HepG2 (cell line): ENCODE data around the gene APOA1. TPM values are rescaled to one million over a fixed set of nuclear protein-coding genes. Genes with fewer than 3 reads are reported as not detected.

Experiments
- ADNP ChIP-seq: sonication (generic); formaldehyde crosslinking; IDR thresholded peaks from 2 replicates; pipeline ENCODE4 v1.4.0; 2020; ENCODE audit warnings: missing genetic modification reagents
- HMG20B ChIP-seq: conservative IDR thresholded peaks from 2 replicates; pipeline ENCODE4 v1.6.1; 2016; ENCODE audit warnings: missing genetic modification reagents, missing compliant biosample characterization
- MIER2 ChIP-seq: IDR thresholded peaks from 2 replicates; pipeline ENCODE4 v1.6.1; 2016; ENCODE audit warnings: missing biosample characterization, missing genetic modification reagents
- PTBP1 ChIP-seq: fragments of 200-400 bp; formaldehyde crosslinking; IDR thresholded peaks from 2 replicates; pipeline ENCODE4 v1.6.1; 2018; ENCODE audit warnings: low read length, low read depth; ENCODE audit not compliant: poor library complexity, severe bottlenecking
- SOX13 ChIP-seq, 3 experiments: fragments of 450-650 bp in 1 of 3; sonication (generic) in 1 of 3; formaldehyde crosslinking in 1 of 3; IDR thresholded peaks in 2 of 3; conservative IDR thresholded peaks in 1 of 3; 2 replicates each; pipeline versions ENCODE4 v1.5.0 to v1.6.1; 2016 to 2020; ENCODE audit warnings: antibody characterized with exemption in 1 of 3, mild to moderate bottlenecking in 1 of 3, missing compliant biosample characterization in 1 of 3, missing genetic modification reagents in 1 of 3, moderate library complexity in 1 of 3
- ZNF234 ChIP-seq: sonication (generic); formaldehyde crosslinking; conservative IDR thresholded peaks from 2 replicates; pipeline ENCODE4 v1.5.1; 2020; ENCODE audit warnings: mild to moderate bottlenecking, missing genetic modification reagents
- ZNF3 ChIP-seq: IDR thresholded peaks from 2 replicates; pipeline ENCODE4 v1.7.0; 2017; ENCODE audit warnings: inconsistent platforms
- ZNF337 ChIP-seq: sonication (generic); formaldehyde crosslinking; IDR thresholded peaks from 2 replicates; pipeline ENCODE4 v1.5.1; 2020; ENCODE audit warnings: missing genetic modification reagents, low read depth, mild to moderate bottlenecking, borderline replicate concordance
- ZNF383 ChIP-seq: sonication (generic); formaldehyde crosslinking; IDR thresholded peaks from 2 replicates; pipeline ENCODE4 v1.4.0; 2020; ENCODE audit warnings: missing genetic modification reagents, mild to moderate bottlenecking, borderline replicate concordance
- ZNF430 ChIP-seq: sonication (generic); formaldehyde crosslinking; IDR thresholded peaks from 2 replicates; pipeline ENCODE4 v1.9.0; 2021; ENCODE audit warnings: mild to moderate bottlenecking, missing genetic modification reagents
- ZNF446 ChIP-seq: sonication (generic); formaldehyde crosslinking; IDR thresholded peaks from 2 replicates; pipeline ENCODE4 v1.5.0; 2020; ENCODE audit warnings: mild to moderate bottlenecking, missing genetic modification reagents
- ZNF776 ChIP-seq: sonication (generic); formaldehyde crosslinking; IDR thresholded peaks from 2 replicates; pipeline ENCODE4 v1.4.0; 2020; ENCODE audit warnings: mild to moderate bottlenecking, missing genetic modification reagents
- ZNF780A ChIP-seq: sonication (generic); formaldehyde crosslinking; IDR thresholded peaks from 2 replicates; pipeline ENCODE4 v1.8.0; 2022; ENCODE audit warnings: mild to moderate bottlenecking, missing genetic modification reagents, moderate library complexity
- polyA plus RNA-seq, 8 experiments: library from polyadenylated mRNA; depleted of rRNA in 3 of 8; stranded (reverse) in 7 of 8; unstranded in 1 of 8; fragments of >200 nt; fragmentation: Illumina TruSeq in 4 of 8; extraction: Trizol in 4 of 8; gene quantifications; 2 replicates each; pipeline versions ENCODE4 v1.2.1 to v1.2.3, GENCODE V29; 2011 to 2016; ENCODE audit warnings: low read depth in 4 of 8, missing spikeins in 1 of 8, mixed read lengths in 1 of 8; ENCODE audit not compliant: insufficient read depth in 1 of 8
- total RNA-seq, 5 experiments: library from RNA; depleted of rRNA; stranded (reverse); fragments of >200 nt; fragmentation: Illumina TruSeq; extraction: Trizol; gene quantifications; 2 replicates each; pipeline ENCODE4 v1.2.3, GENCODE V29; 2016; ENCODE audit warnings: low read depth in 1 of 5
- TF ChIP-seq, protein P1 (sequence below): sonication (generic); formaldehyde crosslinking; conservative IDR thresholded peaks from 2 replicates; pipeline ENCODE4 v1.4.0; 2020; ENCODE audit warnings: missing genetic modification reagents
- TF ChIP-seq, protein P2 (sequence below): sonication (generic); formaldehyde crosslinking; IDR thresholded peaks from 2 replicates; pipeline ENCODE4 v1.4.0; 2020; ENCODE audit warnings: missing genetic modification reagents
- TF ChIP-seq, protein P3 (sequence below): sonication (generic); formaldehyde crosslinking; IDR thresholded peaks from 2 replicates; pipeline ENCODE4 v1.4.0; 2020; ENCODE audit warnings: missing genetic modification reagents, borderline replicate concordance
- TF ChIP-seq, protein P4 (sequence below): sonication (generic); formaldehyde crosslinking; IDR thresholded peaks from 2 replicates; pipeline ENCODE4 v1.9.0; 2021; ENCODE audit warnings: missing genetic modification reagents, mild to moderate bottlenecking, borderline replicate concordance
- TF ChIP-seq, protein P5 (sequence below): sonication (generic); formaldehyde crosslinking; IDR thresholded peaks from 2 replicates; pipeline ENCODE4; 2020; ENCODE audit warnings: missing genetic modification reagents, mild to moderate bottlenecking, borderline replicate concordance

APOA1 gene
- total and polyA plus RNA-seq, 2 of the 13 experiments (the other 11 are each of a cell fraction or from before 2014, with no cell fraction given) = 1,973 to 5,485 TPM

DNA sequence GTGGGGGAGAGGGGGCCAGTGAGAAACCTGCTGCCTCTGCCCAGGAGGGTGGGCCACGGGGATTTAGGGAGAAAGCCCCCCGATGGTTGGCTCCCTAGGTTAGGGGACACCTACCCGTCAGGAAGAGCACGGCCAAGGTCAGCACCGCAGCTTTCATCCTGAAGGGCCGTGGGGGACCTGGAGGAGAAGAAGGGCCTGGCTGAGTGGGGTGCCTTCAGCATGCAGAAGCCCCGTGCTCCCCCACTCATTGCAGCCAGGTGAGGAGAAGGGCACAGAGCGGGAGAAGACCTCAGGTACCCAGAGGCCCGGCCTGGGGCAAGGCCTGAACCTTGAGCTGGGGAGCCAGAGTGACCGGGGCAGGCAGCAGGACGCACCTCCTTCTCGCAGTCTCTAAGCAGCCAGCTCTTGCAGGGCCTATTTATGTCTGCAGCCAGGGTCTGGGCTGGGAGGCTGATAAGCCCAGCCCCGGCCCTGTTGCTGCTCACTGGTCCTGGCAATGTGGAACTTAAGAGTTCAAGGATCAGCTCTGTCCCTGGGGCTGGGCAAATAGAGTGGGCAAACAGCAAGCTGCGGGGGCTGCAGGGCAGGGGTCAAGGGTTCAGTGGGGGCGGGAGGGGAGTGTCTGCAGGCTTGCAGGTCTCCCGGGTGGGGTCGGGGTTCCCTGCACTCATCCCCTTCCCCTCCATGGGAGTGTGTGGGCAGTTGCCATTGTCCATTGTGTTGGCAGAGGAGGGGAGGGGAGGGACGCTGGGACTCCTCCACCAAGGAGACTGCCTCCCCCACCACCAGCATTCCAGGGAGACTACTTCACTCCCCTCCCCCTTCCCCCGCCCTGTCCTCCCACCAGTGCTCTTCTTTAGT lies at the start of gene APOA1 (continued):
- TF ChIP-seq, protein P1, sequence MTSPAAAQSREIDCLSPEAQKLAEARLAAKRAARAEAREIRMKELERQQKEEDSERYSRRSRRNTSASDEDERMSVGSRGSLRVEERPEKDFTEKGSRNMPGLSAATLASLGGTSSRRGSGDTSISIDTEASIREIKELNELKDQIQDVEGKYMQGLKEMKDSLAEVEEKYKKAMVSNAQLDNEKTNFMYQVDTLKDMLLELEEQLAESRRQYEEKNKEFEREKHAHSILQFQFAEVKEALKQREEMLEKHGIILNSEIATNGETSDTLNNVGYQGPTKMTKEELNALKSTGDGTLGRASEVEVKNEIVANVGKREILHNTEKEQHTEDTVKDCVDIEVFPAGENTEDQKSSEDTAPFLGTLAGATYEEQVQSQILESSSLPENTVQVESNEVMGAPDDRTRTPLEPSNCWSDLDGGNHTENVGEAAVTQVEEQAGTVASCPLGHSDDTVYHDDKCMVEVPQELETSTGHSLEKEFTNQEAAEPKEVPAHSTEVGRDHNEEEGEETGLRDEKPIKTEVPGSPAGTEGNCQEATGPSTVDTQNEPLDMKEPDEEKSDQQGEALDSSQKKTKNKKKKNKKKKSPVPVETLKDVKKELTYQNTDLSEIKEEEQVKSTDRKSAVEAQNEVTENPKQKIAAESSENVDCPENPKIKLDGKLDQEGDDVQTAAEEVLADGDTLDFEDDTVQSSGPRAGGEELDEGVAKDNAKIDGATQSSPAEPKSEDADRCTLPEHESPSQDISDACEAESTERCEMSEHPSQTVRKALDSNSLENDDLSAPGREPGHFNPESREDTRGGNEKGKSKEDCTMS (CRISPR knock-in tag) = no peak
- TF ChIP-seq MIER2 (CRISPR knock-in tag) (no peak), ZNF776 (CRISPR knock-in tag) (0 out of 2 replicates have a peak, but pooled peaks have one; percentile 61), PTBP1 (no peak), ZNF234 (no peak), ZNF446 (peak; percentile 69; the same call in 1 of the 2 replicates), ZNF337 (CRISPR knock-in tag) (no peak), ZNF3 (CRISPR knock-in tag) (0 out of 2 replicates have a peak, but pooled peaks have one; percentile 26), HMG20B (CRISPR knock-in tag) (no peak), SOX13 (IDR thresholded peaks at IDR 0.05) (no peak; the same call in 1 of the 2 replicates), SOX13 (CRISPR knock-in tag; conservative IDR thresholded peaks at IDR 0.05 in 1 of 2, IDR thresholded peaks at IDR 0.05 in 1 of 2) (peak in 1 of 2 experiments; percentile 99; a peak in 2 of 4 replicates), ZNF430 (CRISPR knock-in tag) (0 out of 2 replicates have a peak, but pooled peaks have one; percentile 76), ZNF383 (CRISPR knock-in tag) (no peak), ZNF780A (CRISPR knock-in tag) (peak; percentile 86; the same call in 1 of the 2 replicates), ADNP (CRISPR knock-in tag) (no peak)
- TF ChIP-seq, protein P2, sequence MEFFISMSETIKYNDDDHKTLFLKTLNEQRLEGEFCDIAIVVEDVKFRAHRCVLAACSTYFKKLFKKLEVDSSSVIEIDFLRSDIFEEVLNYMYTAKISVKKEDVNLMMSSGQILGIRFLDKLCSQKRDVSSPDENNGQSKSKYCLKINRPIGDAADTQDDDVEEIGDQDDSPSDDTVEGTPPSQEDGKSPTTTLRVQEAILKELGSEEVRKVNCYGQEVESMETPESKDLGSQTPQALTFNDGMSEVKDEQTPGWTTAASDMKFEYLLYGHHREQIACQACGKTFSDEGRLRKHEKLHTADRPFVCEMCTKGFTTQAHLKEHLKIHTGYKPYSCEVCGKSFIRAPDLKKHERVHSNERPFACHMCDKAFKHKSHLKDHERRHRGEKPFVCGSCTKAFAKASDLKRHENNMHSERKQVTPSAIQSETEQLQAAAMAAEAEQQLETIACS (CRISPR knock-in tag) = no peak
- TF ChIP-seq, protein P3, sequence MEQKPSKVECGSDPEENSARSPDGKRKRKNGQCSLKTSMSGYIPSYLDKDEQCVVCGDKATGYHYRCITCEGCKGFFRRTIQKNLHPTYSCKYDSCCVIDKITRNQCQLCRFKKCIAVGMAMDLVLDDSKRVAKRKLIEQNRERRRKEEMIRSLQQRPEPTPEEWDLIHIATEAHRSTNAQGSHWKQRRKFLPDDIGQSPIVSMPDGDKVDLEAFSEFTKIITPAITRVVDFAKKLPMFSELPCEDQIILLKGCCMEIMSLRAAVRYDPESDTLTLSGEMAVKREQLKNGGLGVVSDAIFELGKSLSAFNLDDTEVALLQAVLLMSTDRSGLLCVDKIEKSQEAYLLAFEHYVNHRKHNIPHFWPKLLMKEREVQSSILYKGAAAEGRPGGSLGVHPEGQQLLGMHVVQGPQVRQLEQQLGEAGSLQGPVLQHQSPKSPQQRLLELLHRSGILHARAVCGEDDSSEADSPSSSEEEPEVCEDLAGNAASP (CRISPR knock-in tag) = peak; percentile 84
- TF ChIP-seq, protein P4, sequence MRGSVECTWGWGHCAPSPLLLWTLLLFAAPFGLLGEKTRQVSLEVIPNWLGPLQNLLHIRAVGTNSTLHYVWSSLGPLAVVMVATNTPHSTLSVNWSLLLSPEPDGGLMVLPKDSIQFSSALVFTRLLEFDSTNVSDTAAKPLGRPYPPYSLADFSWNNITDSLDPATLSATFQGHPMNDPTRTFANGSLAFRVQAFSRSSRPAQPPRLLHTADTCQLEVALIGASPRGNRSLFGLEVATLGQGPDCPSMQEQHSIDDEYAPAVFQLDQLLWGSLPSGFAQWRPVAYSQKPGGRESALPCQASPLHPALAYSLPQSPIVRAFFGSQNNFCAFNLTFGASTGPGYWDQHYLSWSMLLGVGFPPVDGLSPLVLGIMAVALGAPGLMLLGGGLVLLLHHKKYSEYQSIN (CRISPR knock-in tag) = no peak
- TF ChIP-seq, protein P5, sequence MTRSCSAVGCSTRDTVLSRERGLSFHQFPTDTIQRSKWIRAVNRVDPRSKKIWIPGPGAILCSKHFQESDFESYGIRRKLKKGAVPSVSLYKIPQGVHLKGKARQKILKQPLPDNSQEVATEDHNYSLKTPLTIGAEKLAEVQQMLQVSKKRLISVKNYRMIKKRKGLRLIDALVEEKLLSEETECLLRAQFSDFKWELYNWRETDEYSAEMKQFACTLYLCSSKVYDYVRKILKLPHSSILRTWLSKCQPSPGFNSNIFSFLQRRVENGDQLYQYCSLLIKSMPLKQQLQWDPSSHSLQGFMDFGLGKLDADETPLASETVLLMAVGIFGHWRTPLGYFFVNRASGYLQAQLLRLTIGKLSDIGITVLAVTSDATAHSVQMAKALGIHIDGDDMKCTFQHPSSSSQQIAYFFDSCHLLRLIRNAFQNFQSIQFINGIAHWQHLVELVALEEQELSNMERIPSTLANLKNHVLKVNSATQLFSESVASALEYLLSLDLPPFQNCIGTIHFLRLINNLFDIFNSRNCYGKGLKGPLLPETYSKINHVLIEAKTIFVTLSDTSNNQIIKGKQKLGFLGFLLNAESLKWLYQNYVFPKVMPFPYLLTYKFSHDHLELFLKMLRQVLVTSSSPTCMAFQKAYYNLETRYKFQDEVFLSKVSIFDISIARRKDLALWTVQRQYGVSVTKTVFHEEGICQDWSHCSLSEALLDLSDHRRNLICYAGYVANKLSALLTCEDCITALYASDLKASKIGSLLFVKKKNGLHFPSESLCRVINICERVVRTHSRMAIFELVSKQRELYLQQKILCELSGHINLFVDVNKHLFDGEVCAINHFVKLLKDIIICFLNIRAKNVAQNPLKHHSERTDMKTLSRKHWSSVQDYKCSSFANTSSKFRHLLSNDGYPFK = peak; percentile 14; the same call in 1 of the 2 replicates
